Caco-2 (cell line): ENCODE results near the gene ELMO1. TPM values are rescaled to one million over a fixed set of nuclear protein-coding genes. Genes with fewer than 3 reads are reported as not detected.

Experiments
- BruUV-seq: library from RNA; stranded (reverse); fragments of 400-500 nt; replicated peaks from 2 replicates; lab custom pipeline; 2021; lab: Mats Ljungman, UMichigan
- CTCF ChIA-PET: fragments of 300-600 bp; sonication (Branson Sonifier 250); formaldehyde crosslinking; loops from one replicate; lab custom pipeline; 2022; ENCODE audit warnings: antibody characterized with exemption; lab: Charles Lee
- POLR2A ChIA-PET: fragments of 300-600 bp; sonication (Branson Sonifier 250); formaldehyde crosslinking; loops from one replicate; lab custom pipeline; 2022; ENCODE audit warnings: antibody characterized with exemption; lab: Charles Lee
- DNase-seq, 2 experiments: peaks; one replicate each; pipeline versions ENCODE4 v3.0.0 to v3.0.0-alpha.2; 2020 to 2022
- H3K27me3 ChIP-seq: replicated peaks from 2 replicates; pipeline ENCODE4 v1.6.0; 2011; ENCODE audit warnings: low read length; ENCODE audit not compliant: control insufficient read depth, insufficient read depth
- H3K36me3 ChIP-seq: 2 replicates; pipeline ENCODE4 v1.5.1; 2011; ENCODE audit warnings: low read length; ENCODE audit not compliant: control insufficient read depth, insufficient read depth
- H3K4me1 ChIP-seq: fragments of 250-450 bp; sonication (Bioruptor Pico); 2 replicates; pipeline ENCODE4 v1.5.1; 2020; ENCODE audit warnings: mild to moderate bottlenecking
- H3K4me3 ChIP-seq: 2 replicates; pipeline ENCODE4 v1.5.1; 2011; ENCODE audit warnings: low read depth, mild to moderate bottlenecking, control low read depth, low read length
- H3K9me3 ChIP-seq: fragments of 250-450 bp; sonication (Bioruptor Pico); 2 replicates; pipeline ENCODE4 v1.5.1; 2020; ENCODE audit warnings: mild to moderate bottlenecking, moderate library complexity
- H3K27ac Mint-ChIP-seq: one replicate; pipeline ENCODE4 v1.8.0; 2022; ENCODE audit warnings: mixed read lengths; ENCODE audit not compliant: unreplicated experiment
- H3K27me3 Mint-ChIP-seq: one replicate; pipeline ENCODE4 v1.8.0; 2022; ENCODE audit warnings: mixed read lengths; ENCODE audit not compliant: insufficient read depth, unreplicated experiment
- H3K36me3 Mint-ChIP-seq: one replicate; pipeline ENCODE4 v1.8.0; 2022; ENCODE audit warnings: mild to moderate bottlenecking, mixed read lengths; ENCODE audit not compliant: insufficient read depth, unreplicated experiment
- H3K4me1 Mint-ChIP-seq: one replicate; pipeline ENCODE4 v1.8.0; 2022; ENCODE audit warnings: low read depth, mixed read lengths; ENCODE audit not compliant: unreplicated experiment
- H3K4me3 Mint-ChIP-seq: one replicate; pipeline ENCODE4 v1.8.0; 2022; ENCODE audit warnings: mild to moderate bottlenecking, moderate library complexity, mixed read lengths; ENCODE audit not compliant: unreplicated experiment
- H3K9me3 Mint-ChIP-seq: one replicate; pipeline ENCODE4 v1.8.0; 2022; ENCODE audit warnings: mixed read lengths; ENCODE audit not compliant: unreplicated experiment
- intact Hi-C: fragments of 100-400 bp; cut with micrococcal nuclease; formaldehyde crosslinking; loops from one replicate; pipeline ENCODE4 v1.10.0; 2022; ENCODE audit not compliant: unreplicated experiment
- total RNA-seq: library from RNA; stranded (reverse); gene quantifications from 2 replicates; pipeline ENCODE4 v1.2.3, GENCODE V29; 2022
- TF ChIP-seq, protein P1 (sequence below), 2 experiments: fragments of 200-600 bp in 1 of 2; IDR thresholded peaks; 1 replicate in 1 of 2; 2 replicates in 1 of 2; pipeline versions ENCODE4 v1.5.1 to v1.8.0; 2011 to 2022; ENCODE audit warnings: antibody characterized with exemption in 1 of 2, control low read depth in 1 of 2, inconsistent platforms in 1 of 2, low read depth in 1 of 2, low read length in 1 of 2, mild to moderate bottlenecking in 1 of 2, moderate library complexity in 1 of 2; ENCODE audit not compliant: insufficient read depth in 1 of 2, severe bottlenecking in 1 of 2, unreplicated experiment in 1 of 2

ELMO1 gene
- total RNA-seq, 1 experiment from 2014 or later, result 0.14 TPM

DNA sequence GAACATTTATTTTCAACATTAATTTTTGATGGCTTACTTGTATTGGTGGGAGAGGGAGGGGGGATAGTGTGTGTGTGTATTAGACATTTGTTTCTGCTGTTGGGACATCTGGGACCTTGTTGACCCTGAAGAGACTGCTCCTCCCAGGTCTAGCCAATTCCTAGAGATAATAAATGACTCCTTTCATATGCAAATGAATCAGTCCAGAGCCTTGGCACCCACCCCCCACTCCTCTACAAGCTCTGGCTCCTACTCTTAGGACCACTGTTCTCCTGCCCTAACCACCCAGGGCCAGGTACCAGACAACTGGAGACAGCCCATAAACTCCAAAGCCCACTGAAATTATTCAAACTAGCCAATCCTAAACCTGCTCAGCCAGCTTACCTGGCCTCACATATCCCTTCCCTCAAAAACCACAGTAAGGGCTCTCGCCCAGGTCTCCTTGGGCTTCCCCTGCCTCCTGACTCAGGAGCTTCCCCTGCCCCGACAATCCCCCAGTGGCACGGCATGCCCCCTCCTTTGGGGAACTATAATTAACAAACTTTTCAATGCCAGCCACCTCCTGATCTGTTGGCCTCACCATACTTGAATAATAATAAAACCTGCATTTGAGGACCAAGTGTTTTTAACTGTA, 233.3 kb downstream of the ELMO1 start:
- intact Hi-C loops, result no loop called here
- H3K9me3 ChIP-seq, result no peaks in the 10 kb centered on the region
- TF ChIP-seq, protein P1, sequence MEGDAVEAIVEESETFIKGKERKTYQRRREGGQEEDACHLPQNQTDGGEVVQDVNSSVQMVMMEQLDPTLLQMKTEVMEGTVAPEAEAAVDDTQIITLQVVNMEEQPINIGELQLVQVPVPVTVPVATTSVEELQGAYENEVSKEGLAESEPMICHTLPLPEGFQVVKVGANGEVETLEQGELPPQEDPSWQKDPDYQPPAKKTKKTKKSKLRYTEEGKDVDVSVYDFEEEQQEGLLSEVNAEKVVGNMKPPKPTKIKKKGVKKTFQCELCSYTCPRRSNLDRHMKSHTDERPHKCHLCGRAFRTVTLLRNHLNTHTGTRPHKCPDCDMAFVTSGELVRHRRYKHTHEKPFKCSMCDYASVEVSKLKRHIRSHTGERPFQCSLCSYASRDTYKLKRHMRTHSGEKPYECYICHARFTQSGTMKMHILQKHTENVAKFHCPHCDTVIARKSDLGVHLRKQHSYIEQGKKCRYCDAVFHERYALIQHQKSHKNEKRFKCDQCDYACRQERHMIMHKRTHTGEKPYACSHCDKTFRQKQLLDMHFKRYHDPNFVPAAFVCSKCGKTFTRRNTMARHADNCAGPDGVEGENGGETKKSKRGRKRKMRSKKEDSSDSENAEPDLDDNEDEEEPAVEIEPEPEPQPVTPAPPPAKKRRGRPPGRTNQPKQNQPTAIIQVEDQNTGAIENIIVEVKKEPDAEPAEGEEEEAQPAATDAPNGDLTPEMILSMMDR (IDR thresholded peaks at IDR 0.05; ENCODE audit: insufficient read depth in 1 of 2, low read depth in 1 of 2, low read length in 1 of 2, severe bottlenecking in 1 of 2, unreplicated experiment in 1 of 2), result no peak
- H3K4me3 ChIP-seq, result no peak overlapping the region
- DNase-seq, result no peak
- POLR2A ChIA-PET, result no interaction called here
- Mint-ChIP-seq H3K9me3 (no peaks in the 10 kb centered on the region), H3K27me3 (peaks cover 20% of the 10 kb centered on the region), H3K4me3 (no peak overlapping the region), H3K4me1 (no peaks in the 10 kb centered on the region), H3K36me3 (no peaks in the 10 kb centered on the region), H3K27ac (no peak overlapping the region)
- CTCF ChIA-PET, result no interaction called here
- no peaks in the 10 kb centered on the region for H3K4me1 ChIP-seq
- BruUV-seq, result no TSS peak
- H3K36me3 ChIP-seq, result no peaks in the 10 kb centered on the region
- no peaks in the 10 kb centered on the region for H3K27me3 ChIP-seq

- POLR2A ChIA-PET, result no interaction called here
- intact Hi-C loops, result no loop called here
Observed at GRCh38 chr7:37212556-37212955, 236.1 kb downstream of the ELMO1 start.

GRCh38 chr7:37212051-37212450, 236.6 kb downstream of the ELMO1 start:
- Mint-ChIP-seq H3K27ac (no peak overlapping the region), H3K4me1 (no peaks in the 10 kb centered on the region), H3K9me3 (no peaks in the 10 kb centered on the region), H3K27me3 (peaks cover 16% of the 10 kb centered on the region), H3K4me3 (no peak overlapping the region), H3K36me3 (no peaks in the 10 kb centered on the region)
- H3K9me3 ChIP-seq, result no peaks in the 10 kb centered on the region
- no peaks in the 10 kb centered on the region for H3K27me3 ChIP-seq
- no peaks in the 10 kb centered on the region for H3K36me3 ChIP-seq
- BruUV-seq, result no TSS peak
- intact Hi-C loops, result no loop called here
- no peak overlapping the region for H3K4me3 ChIP-seq
- ChIA-PET CTCF (no interaction called here), POLR2A (no interaction called here)
- TF ChIP-seq, protein P1 (IDR thresholded peaks at IDR 0.05; ENCODE audit: insufficient read depth in 1 of 2, low read depth in 1 of 2, low read length in 1 of 2, severe bottlenecking in 1 of 2, unreplicated experiment in 1 of 2), result no peak
- H3K4me1 ChIP-seq, result no peaks in the 10 kb centered on the region
- no peak for DNase-seq

More at GRCh38 chr7:37212556-37212955, 236.1 kb downstream of the ELMO1 start:
- Histone ChIP-seq H3K27me3 (no peaks in the 10 kb centered on the region), H3K4me1 (no peaks in the 10 kb centered on the region), H3K4me3 (no peak overlapping the region), H3K9me3 (no peaks in the 10 kb centered on the region), H3K36me3 (no peaks in the 10 kb centered on the region)
- Mint-ChIP-seq H3K4me1 (no peaks in the 10 kb centered on the region), H3K27me3 (peaks cover 19% of the 10 kb centered on the region), H3K4me3 (no peak overlapping the region), H3K9me3 (no peaks in the 10 kb centered on the region), H3K27ac (no peak overlapping the region), H3K36me3 (no peaks in the 10 kb centered on the region)
- TF ChIP-seq, protein P1 (IDR thresholded peaks at IDR 0.05; ENCODE audit: insufficient read depth in 1 of 2, low read depth in 1 of 2, low read length in 1 of 2, severe bottlenecking in 1 of 2, unreplicated experiment in 1 of 2), result no peak
- BruUV-seq, result no TSS peak
- CTCF ChIA-PET, result no interaction called here
- DNase-seq, result no peak
